SU-DHL-6 (cell line): Measurements from ENCODE around the gene MAN2A1.

Experiments used
- CTCF ChIP-seq: fragments of 200-600 bp; sonication (generic); IDR thresholded peaks from one replicate; pipeline ENCODE4 v1.5.1; 2017; ENCODE audit warnings: antibody characterized with exemption, mild to moderate bottlenecking, low read length, moderate library complexity; ENCODE audit not compliant: insufficient read depth, poor library complexity, severe bottlenecking
- EZH2phosphoT487 ChIP-seq: fragments of 200-600 bp; sonication (generic), shearing (Covaris generic); conservative IDR thresholded peaks from 2 replicates; pipeline ENCODE4 v1.6.1; 2018; ENCODE audit warnings: mild to moderate bottlenecking, antibody characterized with exemption, low read length, moderate library complexity, mixed read lengths

- TF ChIP-seq CTCF (no peak), EZH2phosphoT487 (no peak)
Measured at GRCh38 chr5:109693535-109694400, 4.0 kb downstream of the MAN2A1 start.
